ENCODE data around the gene KRTAP10-9. TPM values are rescaled to one million over a fixed set of nuclear protein-coding genes. Genes with fewer than 3 reads are reported as not detected.
"Not testable (repeated sequence)": the region's sequence is repeated elsewhere in the genome, so short reads cannot be mapped to it uniquely, and the experiment has no call there.

KRTAP10-9 gene
- not detected for total RNA-seq (ENCODE audit: unreplicated experiment)
- long read RNA-seq, result 0 reads

GRCh38 chr21:44626673-44627143, at the start of gene KRTAP10-9:
KRTAP10-9 (plus strand) TSS chr21:44627093; CDS start chr21:44627172, 79 bp downstream.
- DNase-seq (ENCODE audit: low spot score), result no peak
- no peak within 1 kb of the TSS for H3K4me3 Mint-ChIP-seq (ENCODE audit: unreplicated experiment)
- H3K4me1 Mint-ChIP-seq (ENCODE audit: unreplicated experiment), result peaks cover 2% of the 10 kb centered on the region
- no peak within 1 kb of the TSS for H3K27ac Mint-ChIP-seq (ENCODE audit: unreplicated experiment)
- peaks cover 7% of the 10 kb centered on the region for H3K27me3 Mint-ChIP-seq (ENCODE audit: unreplicated experiment)
- TF ChIP-seq CTCF (IDR thresholded peaks at IDR 0.05; ENCODE audit: unreplicated experiment), result no peak
- H3K36me3 Mint-ChIP-seq (ENCODE audit: low read depth, unreplicated experiment), result peaks cover 9% of the 10 kb centered on the region
- H3K9me3 Mint-ChIP-seq (ENCODE audit: unreplicated experiment), result peaks cover 2% of the 10 kb centered on the region

GRCh38 chr21:44578371-44579055, 48.4 kb upstream of the KRTAP10-9 start:
- Mint-ChIP-seq H3K27me3 (ENCODE audit: unreplicated experiment) (peaks cover 11% of the 10 kb centered on the region), H3K4me3 (ENCODE audit: unreplicated experiment) (no peak overlapping the region)
- no peak for DNase-seq (ENCODE audit: low spot score)

GRCh38 chr21:44579056-44579832, 47.6 kb upstream of the KRTAP10-9 start:
- no peak for TF ChIP-seq CTCF (IDR thresholded peaks at IDR 0.05; ENCODE audit: unreplicated experiment)
- Mint-ChIP-seq H3K4me1 (ENCODE audit: unreplicated experiment) (peaks cover 4% of the 10 kb centered on the region), H3K27ac (ENCODE audit: unreplicated experiment) (no peak overlapping the region), H3K9me3 (ENCODE audit: unreplicated experiment) (no peaks in the 10 kb centered on the region), H3K27me3 (ENCODE audit: unreplicated experiment) (peaks cover 11% of the 10 kb centered on the region), H3K36me3 (ENCODE audit: low read depth, unreplicated experiment) (peaks cover 3% of the 10 kb centered on the region), H3K4me3 (ENCODE audit: unreplicated experiment) (no peak overlapping the region)
- DNase-seq (ENCODE audit: low spot score), result no peak

More at GRCh38 chr21:44578371-44579055, 48.4 kb upstream of the KRTAP10-9 start:
- H3K4me1 Mint-ChIP-seq (ENCODE audit: unreplicated experiment), result peaks cover 4% of the 10 kb centered on the region
- no peak for TF ChIP-seq CTCF (IDR thresholded peaks at IDR 0.05; ENCODE audit: unreplicated experiment)
- peaks cover 3% of the 10 kb centered on the region for H3K36me3 Mint-ChIP-seq (ENCODE audit: low read depth, unreplicated experiment)
- no peaks in the 10 kb centered on the region for H3K9me3 Mint-ChIP-seq (ENCODE audit: unreplicated experiment)
- no peak overlapping the region for H3K27ac Mint-ChIP-seq (ENCODE audit: unreplicated experiment)

- Mint-ChIP-seq H3K27ac (ENCODE audit: unreplicated experiment) (no peak overlapping the region), H3K36me3 (ENCODE audit: low read depth, unreplicated experiment) (peaks cover 3% of the 10 kb centered on the region), H3K4me3 (ENCODE audit: unreplicated experiment) (no peak overlapping the region), H3K4me1 (ENCODE audit: unreplicated experiment) (peaks cover 4% of the 10 kb centered on the region), H3K9me3 (ENCODE audit: unreplicated experiment) (no peaks in the 10 kb centered on the region), H3K27me3 (ENCODE audit: unreplicated experiment) (peaks cover 10% of the 10 kb centered on the region)
- no peak for DNase-seq (ENCODE audit: low spot score)
- TF ChIP-seq CTCF (IDR thresholded peaks at IDR 0.05; ENCODE audit: unreplicated experiment), result no peak
Observed at GRCh38 chr21:44579833-44580144, 47.1 kb upstream of the KRTAP10-9 start.

- H3K27me3 Mint-ChIP-seq (ENCODE audit: unreplicated experiment); H3K4me3 Mint-ChIP-seq (ENCODE audit: unreplicated experiment); H3K9me3 Mint-ChIP-seq (ENCODE audit: unreplicated experiment); H3K4me1 Mint-ChIP-seq (ENCODE audit: unreplicated experiment); DNase-seq (ENCODE audit: low spot score); H3K36me3 Mint-ChIP-seq (ENCODE audit: low read depth, unreplicated experiment); H3K27ac Mint-ChIP-seq (ENCODE audit: unreplicated experiment): not testable (repeated sequence)
Observed at GRCh38 chr21:44580231-44580821, 46.6 kb upstream of the KRTAP10-9 start, which contains the start of gene KRTAP10-5. KRTAP10-5 (minus strand) TSS chr21:44580604; CDS start chr21:44580578, 26 bp downstream.
